Measurements from ENCODE around the gene GCLC.

GRCh38 chr6:53541900-53542299 lies 3.0 kb downstream of the GCLC start:
- TF ChIP-seq CTCF (IDR thresholded peaks at IDR 0.05) (no peak), POLR2A (IDR thresholded peaks at IDR 0.05) (no peak), POLR2AphosphoS5 (IDR thresholded peaks at IDR 0.05) (no peak)

Measured in upper lobe of left lung (tissue), 4 donors.